Measurements from ENCODE around the gene ZCCHC7. TPM values are rescaled to one million over a fixed set of nuclear protein-coding genes. Genes with fewer than 3 reads are reported as not detected.

Gene ZCCHC7
- total and polyA plus RNA-seq, 9 of the 15 experiments (the other 6 are each of a cell fraction or from before 2014, with no cell fraction given) = 34.1 to 68.9 (median 48.8) TPM

DNA sequence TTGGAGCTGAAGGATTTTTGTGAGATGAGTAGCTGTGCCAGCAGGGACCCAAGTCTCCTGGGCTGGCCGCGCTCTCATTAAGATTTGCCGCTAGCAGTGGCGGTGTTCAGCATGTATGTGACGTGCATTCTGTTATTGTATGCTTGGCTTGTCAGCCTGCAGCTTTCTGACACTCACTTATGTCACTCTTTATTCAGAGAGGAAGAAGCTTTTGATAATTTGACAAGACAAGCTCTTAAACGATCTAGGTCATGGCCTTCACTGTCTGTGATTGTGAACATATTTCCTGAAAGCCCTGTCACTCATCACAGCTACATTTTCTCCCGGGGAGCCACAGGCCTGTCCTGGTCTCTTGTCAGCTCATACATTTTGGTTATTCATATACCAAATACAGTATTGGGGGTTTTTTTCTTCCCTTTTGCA is 203.9 kb downstream of the ZCCHC7 start:
- POLR2A ChIA-PET = interaction anchor here (0.8 to 2.4 kb wide), 6 partner anchors 13 to 203 kb away, joined by 3 to 9 read pairs (median 5); no protein-coding TSS in a partner anchor
- peaks cover 3% of the 10 kb centered on the region; the same call in 2 of the 3 replicates for H3K79me2 ChIP-seq (ENCODE audit: control insufficient read depth, insufficient read depth, low read length)
- peaks cover 31% of the 10 kb centered on the region for H3K36me3 ChIP-seq (ENCODE audit: control insufficient read depth, insufficient read depth, low read length)
- H3K4me2 ChIP-seq (ENCODE audit: insufficient read depth, low read length) = no peak overlapping the region
- WGBS (ENCODE audit: insufficient coverage, low coverage, missing lambda C conversion rate) = 73% methylated on average over 7 of the region's 7 CpGs
- no peak overlapping the region for H2AFZ ChIP-seq (ENCODE audit: low read depth, low read length)
- FAIRE-seq = no peak
- no peak overlapping the region for H3K9ac ChIP-seq (ENCODE audit: insufficient read depth in 1 of 2, low read depth in 2 of 2, low read length in 2 of 2)
- no peak for DNase-seq (ENCODE audit: extremely low read depth in 1 of 4, low spot score in 3 of 4)
- ATAC-seq = peak; percentile 65
- H3K27ac ChIP-seq (ENCODE audit: extremely low read depth, low read depth, low read length) = peak overlapping the region; percentile 25; the same call in 1 of the 3 replicates
- H3K27me3 ChIP-seq (ENCODE audit: control insufficient read depth in 2 of 2, insufficient read depth in 2 of 2, low read length in 2 of 2) = no peaks in the 10 kb centered on the region
- BruUV-seq (replicated peaks) = no TSS peak
- intact Hi-C loops (cut with micrococcal nuclease) = loop anchor here (10.0 kb wide), 1 partner anchor 199 kb away; the partner anchor contains the start of gene ZCCHC7
- CTCF ChIA-PET (ENCODE audit: low intra/inter-chr PET ratio) = no interaction called here
- no peak overlapping the region for H3K4me3 ChIP-seq
- TF ChIP-seq, protein P1, sequence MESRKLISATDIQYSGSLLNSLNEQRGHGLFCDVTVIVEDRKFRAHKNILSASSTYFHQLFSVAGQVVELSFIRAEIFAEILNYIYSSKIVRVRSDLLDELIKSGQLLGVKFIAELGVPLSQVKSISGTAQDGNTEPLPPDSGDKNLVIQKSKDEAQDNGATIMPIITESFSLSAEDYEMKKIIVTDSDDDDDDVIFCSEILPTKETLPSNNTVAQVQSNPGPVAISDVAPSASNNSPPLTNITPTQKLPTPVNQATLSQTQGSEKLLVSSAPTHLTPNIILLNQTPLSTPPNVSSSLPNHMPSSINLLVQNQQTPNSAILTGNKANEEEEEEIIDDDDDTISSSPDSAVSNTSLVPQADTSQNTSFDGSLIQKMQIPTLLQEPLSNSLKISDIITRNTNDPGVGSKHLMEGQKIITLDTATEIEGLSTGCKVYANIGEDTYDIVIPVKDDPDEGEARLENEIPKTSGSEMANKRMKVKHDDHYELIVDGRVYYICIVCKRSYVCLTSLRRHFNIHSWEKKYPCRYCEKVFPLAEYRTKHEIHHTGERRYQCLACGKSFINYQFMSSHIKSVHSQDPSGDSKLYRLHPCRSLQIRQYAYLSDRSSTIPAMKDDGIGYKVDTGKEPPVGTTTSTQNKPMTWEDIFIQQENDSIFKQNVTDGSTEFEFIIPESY (CRISPR knock-in tag; IDR thresholded peaks at IDR 0.05) = peak; percentile 86
- TF ChIP-seq NEUROD1 (IDR thresholded peaks at IDR 0.05; ENCODE audit: borderline replicate concordance, low read depth, low read length, partially characterized antibody) (no peak), NR1H2 (CRISPR knock-in tag; IDR thresholded peaks at IDR 0.05) (no peak), MEIS2 (IDR thresholded peaks at IDR 0.05; ENCODE audit: partially characterized antibody) (peak; percentile 50)
- TF ChIP-seq, protein P2, sequence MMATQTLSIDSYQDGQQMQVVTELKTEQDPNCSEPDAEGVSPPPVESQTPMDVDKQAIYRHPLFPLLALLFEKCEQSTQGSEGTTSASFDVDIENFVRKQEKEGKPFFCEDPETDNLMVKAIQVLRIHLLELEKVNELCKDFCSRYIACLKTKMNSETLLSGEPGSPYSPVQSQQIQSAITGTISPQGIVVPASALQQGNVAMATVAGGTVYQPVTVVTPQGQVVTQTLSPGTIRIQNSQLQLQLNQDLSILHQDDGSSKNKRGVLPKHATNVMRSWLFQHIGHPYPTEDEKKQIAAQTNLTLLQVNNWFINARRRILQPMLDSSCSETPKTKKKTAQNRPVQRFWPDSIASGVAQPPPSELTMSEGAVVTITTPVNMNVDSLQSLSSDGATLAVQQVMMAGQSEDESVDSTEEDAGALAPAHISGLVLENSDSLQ (IDR thresholded peaks at IDR 0.05) = peak; percentile 83
- H3K4me1 ChIP-seq (replicated peaks in 1 of 2; ENCODE audit: control insufficient read depth in 2 of 2, insufficient read depth in 2 of 2, low read length in 2 of 2) = 0 out of 5 replicates have a peak, but pooled peaks cover 0 to 2% of the 10 kb centered on the region in 2 experiments
- H3K9me3 ChIP-seq (replicated peaks; ENCODE audit: control insufficient read depth, insufficient read depth, low read depth, low read length) = no peaks in the 10 kb centered on the region
- in situ Hi-C loops (cut with MboI) = no loop called here
- H3K9me1 ChIP-seq (ENCODE audit: control insufficient read depth, insufficient read depth, low read length) = no peaks in the 10 kb centered on the region
- no peaks in the 10 kb centered on the region for H4K20me1 ChIP-seq (replicated peaks; ENCODE audit: control insufficient read depth, insufficient read depth, low read length)
